ENCODE data around the gene MUC2. TPM values are rescaled to one million over a fixed set of nuclear protein-coding genes. Genes with fewer than 3 reads are reported as not detected.

MUC2 gene
- total and polyA plus RNA-seq, 2 of the 13 experiments (the other 11 are each of a cell fraction or from before 2014, with no cell fraction given): not detected

- TF ChIP-seq TCF7 (IDR thresholded peaks at IDR 0.05; ENCODE audit: low read depth): peak; percentile 46; the same call in 1 of the 2 replicates
- TF ChIP-seq RARA (CRISPR knock-in tag; IDR thresholded peaks at IDR 0.05): 0 out of 2 replicates have a peak, but pooled peaks have one; percentile 31
- TF ChIP-seq MXI1 (IDR thresholded peaks at IDR 0.05; ENCODE audit: borderline replicate concordance, low read depth, low read length): no peak
- TF ChIP-seq GATAD2A (CRISPR knock-in tag; IDR thresholded peaks at IDR 0.05): peak; percentile 49; the same call in 1 of the 2 replicates
- peak; percentile 65; the same call in 1 of the 2 replicates for TF ChIP-seq ISL2 (CRISPR knock-in tag; IDR thresholded peaks at IDR 0.05)
- TF ChIP-seq SKIL (CRISPR knock-in tag; IDR thresholded peaks at IDR 0.05; ENCODE audit: borderline replicate concordance): no peak
- 0 out of 2 replicates have a peak, but pooled peaks have one; percentile 60 for TF ChIP-seq RERE (CRISPR knock-in tag; IDR thresholded peaks at IDR 0.05; ENCODE audit: low read depth)
- peak; percentile 63; the same call in 1 of the 2 replicates for TF ChIP-seq KDM1A (CRISPR knock-in tag; IDR thresholded peaks at IDR 0.05)
- 0 out of 2 replicates have a peak, but pooled peaks have one; percentile 22 for TF ChIP-seq FOXP4 (CRISPR knock-in tag; IDR thresholded peaks at IDR 0.05)
- no peak for TF ChIP-seq PREB (CRISPR knock-in tag; IDR thresholded peaks at IDR 0.05)
- peak; percentile 96 for TF ChIP-seq HHEX (CRISPR knock-in tag; IDR thresholded peaks at IDR 0.05)
- peak; percentile 52; the same call in 1 of the 2 replicates for TF ChIP-seq TBX3 (IDR thresholded peaks at IDR 0.05; ENCODE audit: borderline replicate concordance)
- TF ChIP-seq FOXA1 (IDR thresholded peaks at IDR 0.05): no peak
- TF ChIP-seq FOXA1 (CRISPR knock-in tag; IDR thresholded peaks at IDR 0.05): peak; percentile 87
- no peak for TF ChIP-seq CENPT (CRISPR knock-in tag; IDR thresholded peaks at IDR 0.05; ENCODE audit: low read depth)
Measured at GRCh38 chr11:1067812-1068496, 6.7 kb upstream of the MUC2 start (continued).

All from HepG2 (cell line).